ENCODE data around the gene PHKB.

The PHKB gene

DNA sequence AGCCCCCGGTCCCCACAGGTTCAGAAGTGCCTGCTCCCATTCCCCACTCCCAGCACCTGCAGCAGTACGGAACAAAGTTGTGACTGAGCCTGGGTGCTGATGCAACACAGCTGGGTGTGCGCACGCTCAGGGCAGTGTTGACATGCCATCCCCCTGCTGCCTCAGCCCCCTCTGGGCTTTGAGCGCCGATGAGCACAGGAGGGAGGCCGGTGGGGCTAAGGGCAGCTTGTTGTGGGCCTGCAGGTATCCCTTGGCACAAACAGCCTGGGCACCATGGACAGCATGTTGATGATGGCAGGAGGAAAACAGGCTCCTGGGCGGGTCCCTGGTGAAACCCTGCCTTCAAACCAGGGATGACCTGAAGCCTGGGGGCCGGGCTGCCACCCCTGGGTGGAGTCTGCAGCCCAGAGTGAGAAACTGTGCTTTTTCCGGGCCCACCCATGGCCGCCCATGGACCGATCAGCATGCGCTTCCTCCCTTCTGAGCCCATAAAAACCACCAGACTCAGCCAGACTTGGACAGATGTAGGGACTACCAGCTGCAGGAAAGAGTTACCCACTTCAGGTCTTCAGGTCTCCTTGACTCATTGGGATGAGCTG lies 175.5 kb downstream of the PHKB start:
- no peak overlapping the region for H3K27ac ChIP-seq (ENCODE audit: low read length)
- no peaks in the 10 kb centered on the region for H3K9me3 ChIP-seq (ENCODE audit: control insufficient read depth, low read depth, low read length)
- H3K27me3 ChIP-seq (ENCODE audit: control insufficient read depth, insufficient read depth, low read length): no peaks in the 10 kb centered on the region
- H3K9ac ChIP-seq (ENCODE audit: low read length): no peak overlapping the region
- no peaks in the 10 kb centered on the region for H3K36me3 ChIP-seq (ENCODE audit: control insufficient read depth, low read depth, low read length)
- no peak overlapping the region for H3K4me3 ChIP-seq (ENCODE audit: low read length)
- H3K4me1 ChIP-seq (ENCODE audit: control insufficient read depth, low read depth, low read length): no peaks in the 10 kb centered on the region

DNA sequence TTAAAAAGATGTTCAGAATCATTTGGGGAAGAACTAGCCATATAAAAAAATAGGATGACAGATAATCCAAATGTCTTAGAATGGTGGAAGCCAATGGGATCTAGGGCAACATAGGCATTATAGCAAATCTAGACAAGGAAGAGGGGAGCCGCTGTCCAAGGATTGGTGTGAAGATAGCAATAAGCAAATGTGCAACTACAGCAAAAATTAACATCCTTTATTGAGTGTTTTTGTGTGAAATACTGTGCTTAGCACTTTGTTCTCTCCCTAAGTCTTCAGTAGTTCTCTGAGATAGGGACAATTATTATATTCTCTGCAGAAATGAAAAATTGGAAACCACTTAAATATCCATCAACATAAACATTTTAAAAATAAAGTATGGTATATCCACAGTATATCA lies 177.0 kb downstream of the PHKB start:
- H3K9ac ChIP-seq (ENCODE audit: low read length): no peak overlapping the region
- H3K9me3 ChIP-seq (ENCODE audit: control insufficient read depth, low read depth, low read length): no peaks in the 10 kb centered on the region
- H3K27me3 ChIP-seq (ENCODE audit: control insufficient read depth, insufficient read depth, low read length): no peaks in the 10 kb centered on the region
- H3K36me3 ChIP-seq (ENCODE audit: control insufficient read depth, low read depth, low read length): no peaks in the 10 kb centered on the region
- H3K27ac ChIP-seq (ENCODE audit: low read length): no peak overlapping the region
- no peaks in the 10 kb centered on the region for H3K4me1 ChIP-seq (ENCODE audit: control insufficient read depth, low read depth, low read length)
- H3K4me3 ChIP-seq (ENCODE audit: low read length): no peak overlapping the region

DNA sequence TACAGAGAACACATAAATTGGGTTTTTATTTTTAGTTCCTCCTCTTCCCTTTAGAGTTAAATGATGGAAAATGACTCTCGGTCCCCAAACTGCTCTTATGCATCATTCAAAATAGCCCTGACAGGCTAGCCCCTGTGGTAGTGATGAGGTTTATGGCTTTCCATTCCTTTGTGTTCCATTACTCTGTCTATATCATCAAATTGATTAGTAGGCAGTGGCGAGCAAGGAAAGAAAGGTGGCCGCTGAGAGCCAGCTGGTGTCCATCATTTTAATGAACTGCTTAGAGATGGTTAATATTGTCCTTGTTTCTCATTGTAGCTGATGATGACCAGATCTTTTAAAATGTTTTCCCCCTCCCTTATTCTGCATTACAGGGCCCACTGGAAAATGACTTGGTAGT lies 179.5 kb downstream of the PHKB start:
- Histone ChIP-seq H3K36me3 (ENCODE audit: control insufficient read depth, low read depth, low read length) (no peaks in the 10 kb centered on the region), H3K4me1 (ENCODE audit: control insufficient read depth, low read depth, low read length) (no peaks in the 10 kb centered on the region), H3K9me3 (ENCODE audit: control insufficient read depth, low read depth, low read length) (no peaks in the 10 kb centered on the region), H3K27me3 (ENCODE audit: control insufficient read depth, insufficient read depth, low read length) (no peaks in the 10 kb centered on the region), H3K4me3 (ENCODE audit: low read length) (no peak overlapping the region), H3K9ac (ENCODE audit: low read length) (no peak overlapping the region), H3K27ac (ENCODE audit: low read length) (no peak overlapping the region)

DNA sequence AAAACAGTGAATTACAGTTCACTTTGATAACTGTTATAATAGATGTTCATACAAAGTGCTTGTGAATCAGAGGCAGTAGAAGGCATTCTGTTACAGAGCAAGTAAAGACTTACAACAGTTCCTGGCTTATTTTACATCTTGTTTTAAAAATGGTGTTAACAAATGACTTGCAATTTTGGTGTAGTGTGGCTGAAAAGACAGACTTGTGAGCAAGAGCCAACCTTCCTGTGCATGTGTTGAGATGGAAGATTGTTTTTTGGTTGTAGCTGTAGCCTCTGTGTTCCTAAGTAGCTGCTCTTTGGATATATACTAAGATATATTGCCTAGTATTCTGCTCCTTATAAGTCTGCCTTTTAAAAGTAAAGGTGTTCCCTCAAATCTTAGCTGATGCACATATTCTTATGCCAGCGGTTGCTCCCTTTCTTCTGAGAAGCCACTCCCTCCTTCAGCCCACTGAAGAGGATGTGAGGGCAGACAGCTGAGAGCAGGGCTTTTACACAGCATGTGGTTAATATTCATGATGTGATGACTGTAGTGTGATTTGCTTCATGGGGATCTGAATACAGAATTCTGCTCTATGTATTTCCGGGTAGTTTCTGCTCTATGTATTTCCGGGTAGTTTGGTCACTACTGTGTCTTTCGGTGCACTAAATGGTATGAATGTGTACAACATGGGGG lies 182.3 kb downstream of the PHKB start:
- H3K4me1 ChIP-seq (ENCODE audit: control insufficient read depth, low read depth, low read length): no peaks in the 10 kb centered on the region
- no peak overlapping the region for H3K9ac ChIP-seq (ENCODE audit: low read length)
- H3K4me3 ChIP-seq (ENCODE audit: low read length): no peak overlapping the region
- no peaks in the 10 kb centered on the region for H3K27me3 ChIP-seq (ENCODE audit: control insufficient read depth, insufficient read depth, low read length)
- no peaks in the 10 kb centered on the region for H3K9me3 ChIP-seq (ENCODE audit: control insufficient read depth, low read depth, low read length)
- H3K27ac ChIP-seq (ENCODE audit: low read length): no peak overlapping the region
- no peaks in the 10 kb centered on the region for H3K36me3 ChIP-seq (ENCODE audit: control insufficient read depth, low read depth, low read length)

DNA sequence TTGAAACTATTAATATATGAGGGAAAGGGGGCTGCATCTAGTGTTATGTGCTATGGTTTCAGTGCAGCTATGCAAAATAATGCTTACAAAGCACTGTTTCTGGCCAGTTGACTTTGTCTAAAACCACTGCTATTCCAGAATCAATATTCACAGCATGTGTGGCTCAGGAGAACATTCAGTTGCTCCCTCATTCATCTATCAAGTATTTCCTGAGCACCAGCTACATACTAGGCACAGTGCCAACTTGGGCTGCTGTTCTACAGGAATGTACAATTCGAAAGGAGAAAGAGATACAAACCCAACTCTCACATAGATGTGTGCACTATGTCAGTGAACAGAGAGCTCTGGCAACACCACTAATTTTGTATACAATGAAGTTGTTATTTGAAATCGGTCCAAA lies 183.0 kb downstream of the PHKB start:
- H3K9ac ChIP-seq (ENCODE audit: low read length): no peak overlapping the region
- H3K4me3 ChIP-seq (ENCODE audit: low read length): no peak overlapping the region
- no peaks in the 10 kb centered on the region for H3K4me1 ChIP-seq (ENCODE audit: control insufficient read depth, low read depth, low read length)
- H3K36me3 ChIP-seq (ENCODE audit: control insufficient read depth, low read depth, low read length): peaks cover 3% of the 10 kb centered on the region
- H3K9me3 ChIP-seq (ENCODE audit: control insufficient read depth, low read depth, low read length): no peaks in the 10 kb centered on the region
- no peak overlapping the region for H3K27ac ChIP-seq (ENCODE audit: low read length)
- no peaks in the 10 kb centered on the region for H3K27me3 ChIP-seq (ENCODE audit: control insufficient read depth, insufficient read depth, low read length)

DNA sequence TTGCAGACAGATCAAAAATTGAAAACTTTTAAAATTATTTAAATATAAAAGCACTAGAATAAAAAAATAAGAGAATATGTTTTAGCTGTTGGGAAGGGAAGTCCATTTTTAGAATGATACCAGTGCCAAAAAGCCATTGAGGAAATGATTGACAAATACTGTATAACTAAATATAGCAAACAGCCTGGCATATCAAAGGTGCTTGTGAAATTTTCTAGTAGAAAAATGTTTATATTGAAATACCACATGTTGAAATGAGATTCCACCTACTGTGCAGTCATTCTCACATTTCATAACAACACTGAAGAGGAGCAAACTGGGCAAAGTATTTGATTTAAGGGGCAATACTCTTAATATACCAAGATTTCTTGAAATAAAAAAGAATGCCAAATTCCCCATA lies 183.5 kb downstream of the PHKB start:
- H3K9me3 ChIP-seq (ENCODE audit: control insufficient read depth, low read depth, low read length): no peaks in the 10 kb centered on the region
- H3K4me1 ChIP-seq (ENCODE audit: control insufficient read depth, low read depth, low read length): no peaks in the 10 kb centered on the region
- no peak overlapping the region for H3K27ac ChIP-seq (ENCODE audit: low read length)
- H3K9ac ChIP-seq (ENCODE audit: low read length): no peak overlapping the region
- no peaks in the 10 kb centered on the region for H3K27me3 ChIP-seq (ENCODE audit: control insufficient read depth, insufficient read depth, low read length)
- peaks cover 3% of the 10 kb centered on the region for H3K36me3 ChIP-seq (ENCODE audit: control insufficient read depth, low read depth, low read length)
- no peak overlapping the region for H3K4me3 ChIP-seq (ENCODE audit: low read length)

DNA sequence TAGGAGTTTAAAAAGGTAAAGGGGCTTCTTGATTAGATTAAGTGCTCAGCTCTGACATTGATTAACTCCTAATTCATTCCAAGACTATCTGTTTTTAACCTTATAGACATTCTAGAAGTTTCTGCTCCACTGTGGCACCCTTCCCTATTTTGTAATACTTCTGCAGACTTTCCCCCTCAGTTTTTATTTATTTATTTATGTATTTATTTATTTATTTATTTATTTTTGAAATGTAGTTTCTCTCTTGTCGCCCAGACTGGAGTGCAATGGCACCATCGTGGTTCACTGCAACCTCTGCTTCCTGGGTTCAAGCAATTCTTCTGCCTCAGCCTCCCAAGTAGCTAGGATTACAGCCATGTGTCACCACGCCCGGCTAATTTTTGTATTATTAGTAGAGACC lies 185.8 kb downstream of the PHKB start:
- Histone ChIP-seq H3K27me3 (ENCODE audit: control insufficient read depth, insufficient read depth, low read length) (no peaks in the 10 kb centered on the region), H3K27ac (ENCODE audit: low read length) (no peak overlapping the region), H3K4me3 (ENCODE audit: low read length) (no peak overlapping the region), H3K36me3 (ENCODE audit: control insufficient read depth, low read depth, low read length) (peaks cover 3% of the 10 kb centered on the region), H3K9me3 (ENCODE audit: control insufficient read depth, low read depth, low read length) (no peaks in the 10 kb centered on the region), H3K9ac (ENCODE audit: low read length) (no peak overlapping the region), H3K4me1 (ENCODE audit: control insufficient read depth, low read depth, low read length) (no peaks in the 10 kb centered on the region)

DNA sequence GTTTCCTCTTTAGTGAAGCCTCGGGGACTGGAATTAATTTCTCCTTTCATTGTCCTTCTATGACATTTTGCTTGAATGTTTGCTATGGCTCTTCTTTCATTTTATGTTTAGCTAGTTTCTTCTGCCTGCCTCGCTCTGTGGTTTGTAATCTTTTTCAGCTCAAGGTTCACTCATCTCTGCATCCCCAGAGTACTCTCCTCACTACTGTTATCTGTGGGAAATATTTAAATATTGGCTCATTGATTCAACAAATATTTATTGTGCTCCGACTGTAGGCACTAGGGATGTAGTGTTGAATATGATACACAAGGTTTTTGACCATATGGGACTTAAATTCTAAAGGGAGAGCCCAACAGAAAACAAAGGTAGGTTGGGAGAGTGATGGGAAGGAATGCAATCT lies 195.9 kb downstream of the PHKB start:
- no peak overlapping the region for H3K27ac ChIP-seq (ENCODE audit: low read length)
- no peaks in the 10 kb centered on the region for H3K27me3 ChIP-seq (ENCODE audit: control insufficient read depth, insufficient read depth, low read length)
- no peaks in the 10 kb centered on the region for H3K4me1 ChIP-seq (ENCODE audit: control insufficient read depth, low read depth, low read length)
- no peak overlapping the region for H3K9ac ChIP-seq (ENCODE audit: low read length)
- no peak overlapping the region for H3K4me3 ChIP-seq (ENCODE audit: low read length)
- H3K36me3 ChIP-seq (ENCODE audit: control insufficient read depth, low read depth, low read length): peaks cover 4% of the 10 kb centered on the region
- no peaks in the 10 kb centered on the region for H3K9me3 ChIP-seq (ENCODE audit: control insufficient read depth, low read depth, low read length)

DNA sequence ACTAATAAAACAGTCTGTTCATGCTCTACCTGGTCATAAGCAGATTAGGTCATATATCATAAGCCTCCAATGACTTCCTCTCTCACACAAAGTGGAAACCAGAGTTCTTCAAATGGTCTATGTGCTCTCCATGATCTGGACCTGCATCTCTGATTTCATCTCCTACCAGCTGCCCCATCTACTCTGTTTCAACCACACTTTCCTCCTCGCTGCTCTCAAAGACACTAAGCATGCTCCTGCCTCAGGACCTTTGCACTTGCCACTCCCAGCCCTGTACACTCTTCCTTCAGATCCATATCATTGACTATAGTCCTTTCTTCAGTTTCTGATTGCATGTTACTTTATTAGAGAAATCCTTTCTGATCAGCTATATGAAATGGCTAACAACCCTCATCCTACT lies 196.8 kb downstream of the PHKB start:
- Histone ChIP-seq H3K27me3 (ENCODE audit: control insufficient read depth, insufficient read depth, low read length) (no peaks in the 10 kb centered on the region), H3K27ac (ENCODE audit: low read length) (no peak overlapping the region), H3K9ac (ENCODE audit: low read length) (no peak overlapping the region), H3K4me1 (ENCODE audit: control insufficient read depth, low read depth, low read length) (no peaks in the 10 kb centered on the region), H3K4me3 (ENCODE audit: low read length) (no peak overlapping the region), H3K36me3 (ENCODE audit: control insufficient read depth, low read depth, low read length) (peaks cover 4% of the 10 kb centered on the region), H3K9me3 (ENCODE audit: control insufficient read depth, low read depth, low read length) (no peaks in the 10 kb centered on the region)

DNA sequence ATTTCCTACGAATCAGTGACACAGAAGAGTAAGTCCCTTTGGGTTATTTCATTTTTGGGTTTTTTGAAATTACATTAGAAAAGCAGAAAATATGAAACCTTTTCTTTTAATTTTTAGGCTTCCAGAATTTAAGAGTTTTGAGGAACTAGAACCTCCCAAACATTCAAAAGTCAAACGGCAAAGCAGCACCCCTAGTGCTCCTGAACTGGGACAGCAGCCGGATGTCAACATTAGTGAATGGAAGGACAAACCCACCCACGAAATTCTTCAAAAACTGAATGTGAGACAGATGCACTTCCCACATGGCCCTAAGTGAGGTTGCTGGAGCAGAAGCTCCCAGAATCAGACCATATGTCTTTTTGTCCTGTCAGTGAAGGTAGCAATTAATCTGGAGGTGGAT lies 199.4 kb downstream of the PHKB start:
- Histone ChIP-seq H3K36me3 (ENCODE audit: control insufficient read depth, low read depth, low read length) (peaks cover 4% of the 10 kb centered on the region), H3K27ac (ENCODE audit: low read length) (no peak overlapping the region), H3K9me3 (ENCODE audit: control insufficient read depth, low read depth, low read length) (no peaks in the 10 kb centered on the region), H3K4me3 (ENCODE audit: low read length) (no peak overlapping the region), H3K4me1 (ENCODE audit: control insufficient read depth, low read depth, low read length) (no peaks in the 10 kb centered on the region), H3K9ac (ENCODE audit: low read length) (no peak overlapping the region), H3K27me3 (ENCODE audit: control insufficient read depth, insufficient read depth, low read length) (no peaks in the 10 kb centered on the region)

DNA sequence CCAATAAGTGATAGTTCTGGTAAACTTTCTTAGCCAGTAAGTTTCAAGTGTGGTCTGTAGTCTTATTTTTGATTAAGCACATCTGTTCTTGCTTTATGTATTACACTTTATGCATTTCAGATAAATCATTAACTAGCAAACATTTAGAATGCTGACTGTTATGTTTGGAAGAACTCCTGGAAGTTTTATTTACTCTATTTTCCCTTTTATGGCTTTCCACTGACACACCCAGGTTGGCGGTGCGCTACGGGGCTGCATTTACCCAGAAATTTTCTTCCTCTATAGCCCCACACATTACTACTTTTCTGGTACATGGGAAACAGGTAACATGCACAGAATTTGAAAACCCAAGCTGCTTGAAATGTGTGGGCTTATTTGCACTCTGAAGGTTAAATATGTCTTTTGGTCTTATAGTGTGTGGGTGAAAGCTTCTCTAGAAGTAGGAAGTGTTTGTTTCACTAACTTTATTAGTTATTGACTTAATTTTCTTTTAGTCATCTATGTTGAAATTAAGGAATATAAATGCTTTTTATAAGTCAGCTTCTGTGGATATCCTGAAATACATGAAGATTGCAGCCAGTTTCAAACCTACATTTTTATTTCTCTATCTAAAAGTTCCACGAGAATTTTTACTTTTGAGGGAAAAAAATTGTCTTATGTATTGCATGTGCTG lies 203.7 kb downstream of the PHKB start:
- H3K27me3 ChIP-seq (ENCODE audit: control insufficient read depth, insufficient read depth, low read length): no peaks in the 10 kb centered on the region

DNA sequence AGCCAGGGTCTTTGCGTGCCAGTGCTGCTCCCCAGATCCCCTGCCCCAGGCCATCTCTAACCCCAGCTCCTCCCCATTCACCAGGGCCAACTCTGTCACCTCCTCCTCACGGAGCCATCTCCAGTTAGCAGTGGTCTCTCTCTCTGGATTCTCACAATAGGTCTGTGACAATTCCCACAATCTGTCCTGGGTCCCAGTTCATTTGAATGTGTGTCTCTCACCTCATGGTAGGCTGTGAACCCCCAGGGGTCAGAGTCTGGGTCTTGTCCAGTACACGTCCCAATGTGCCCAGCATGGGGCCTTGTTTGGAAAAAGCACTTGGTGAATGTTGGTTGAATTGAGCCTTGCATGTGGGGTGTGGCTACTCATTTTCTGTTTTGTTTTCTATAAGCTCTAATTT lies 205.3 kb downstream of the PHKB start:
- no peak overlapping the region for H3K4me3 ChIP-seq (ENCODE audit: low read length)
- H3K27me3 ChIP-seq (ENCODE audit: control insufficient read depth, insufficient read depth, low read length): no peaks in the 10 kb centered on the region
- H3K4me1 ChIP-seq (ENCODE audit: control insufficient read depth, low read depth, low read length): no peaks in the 10 kb centered on the region
- no peak overlapping the region for H3K27ac ChIP-seq (ENCODE audit: low read length)
- peaks cover 4% of the 10 kb centered on the region for H3K36me3 ChIP-seq (ENCODE audit: control insufficient read depth, low read depth, low read length)
- no peaks in the 10 kb centered on the region for H3K9me3 ChIP-seq (ENCODE audit: control insufficient read depth, low read depth, low read length)
- no peak overlapping the region for H3K9ac ChIP-seq (ENCODE audit: low read length)

More for the DNA sequence above, 203.7 kb downstream of the PHKB start:
- Histone ChIP-seq H3K4me1 (ENCODE audit: control insufficient read depth, low read depth, low read length) (no peaks in the 10 kb centered on the region), H3K27ac (ENCODE audit: low read length) (no peak overlapping the region), H3K36me3 (ENCODE audit: control insufficient read depth, low read depth, low read length) (peaks cover 4% of the 10 kb centered on the region), H3K4me3 (ENCODE audit: low read length) (no peak overlapping the region), H3K9me3 (ENCODE audit: control insufficient read depth, low read depth, low read length) (no peaks in the 10 kb centered on the region), H3K9ac (ENCODE audit: low read length) (no peak overlapping the region)
